Suprapubic skin (tissue), 4 donors: Measurements from ENCODE around the gene CLDN6. TPM values are rescaled to one million over a fixed set of nuclear protein-coding genes. Genes with fewer than 3 reads are reported as not detected.
"Not testable (repeated sequence)": the region's sequence is repeated elsewhere in the genome, so short reads cannot be mapped to it uniquely, and the experiment has no call there.

Source experiments
- DNase-seq, 2 donors: peaks; one replicate each; pipeline ENCODE4 v3.0.0-alpha.2; 2019; ENCODE audit warnings: low spot score in 2 of 2
- H3K27ac ChIP-seq: fragments of 200-600 bp; sonication (generic); one replicate; pipeline ENCODE4 v1.5.1; 2019
- H3K27me3 ChIP-seq: fragments of 200-600 bp; sonication (generic); one replicate; pipeline ENCODE4 v1.5.1; 2019
- H3K36me3 ChIP-seq: fragments of 200-600 bp; sonication (generic); one replicate; pipeline ENCODE4 v1.5.1; 2019
- H3K4me1 ChIP-seq: fragments of 200-600 bp; sonication (generic); one replicate; pipeline ENCODE4 v1.5.1; 2019
- H3K4me3 ChIP-seq: fragments of 200-600 bp; sonication (generic); one replicate; pipeline ENCODE4 v1.5.1; 2019; ENCODE audit warnings: mild to moderate bottlenecking
- H3K9me3 ChIP-seq: fragments of 200-600 bp; sonication (generic); one replicate; pipeline ENCODE4 v1.5.1; 2019
- EP300 ChIP-seq: sonication (generic); formaldehyde crosslinking; IDR thresholded peaks from one replicate; pipeline ENCODE4 v1.6.1; 2017; ENCODE audit warnings: antibody characterized with exemption
- POLR2A ChIP-seq, 2 donors: fragments of 450-650 bp; IDR thresholded peaks; one replicate each; pipeline ENCODE4 v1.6.1; 2017; ENCODE audit warnings: antibody characterized with exemption in 2 of 2, mild to moderate bottlenecking in 2 of 2, moderate library complexity in 2 of 2
- POLR2AphosphoS5 ChIP-seq, 3 donors: sonication (generic); formaldehyde crosslinking; IDR thresholded peaks; one replicate each; pipeline ENCODE4 v1.6.1; 2017; ENCODE audit warnings: antibody characterized with exemption in 3 of 3
- WGBS: methylation state at CpG from one replicate; pipeline ENCODE4 v1.1.5; 2018; 5-methylcytosine and 5-hydroxymethylcytosine counted together
- total RNA-seq, 4 donors: library from RNA; depleted of rRNA; stranded (reverse); fragments of >200 nt; gene quantifications; one replicate each; pipeline ENCODE4 v1.1.0, GENCODE V29; 2016
- TF ChIP-seq, protein P1 (sequence below), 2 donors: fragments of 200-600 bp in 1 of 2; fragments of 450-650 bp in 1 of 2; sonication (generic) in 1 of 2; IDR thresholded peaks; one replicate each; pipeline ENCODE4 v1.5.1; 2016 to 2019; ENCODE audit warnings: antibody characterized with exemption in 2 of 2, mild to moderate bottlenecking in 1 of 2, moderate library complexity in 1 of 2

CLDN6 gene
- total RNA-seq, 4 donors from 2014 or later, result not detected

DNA sequence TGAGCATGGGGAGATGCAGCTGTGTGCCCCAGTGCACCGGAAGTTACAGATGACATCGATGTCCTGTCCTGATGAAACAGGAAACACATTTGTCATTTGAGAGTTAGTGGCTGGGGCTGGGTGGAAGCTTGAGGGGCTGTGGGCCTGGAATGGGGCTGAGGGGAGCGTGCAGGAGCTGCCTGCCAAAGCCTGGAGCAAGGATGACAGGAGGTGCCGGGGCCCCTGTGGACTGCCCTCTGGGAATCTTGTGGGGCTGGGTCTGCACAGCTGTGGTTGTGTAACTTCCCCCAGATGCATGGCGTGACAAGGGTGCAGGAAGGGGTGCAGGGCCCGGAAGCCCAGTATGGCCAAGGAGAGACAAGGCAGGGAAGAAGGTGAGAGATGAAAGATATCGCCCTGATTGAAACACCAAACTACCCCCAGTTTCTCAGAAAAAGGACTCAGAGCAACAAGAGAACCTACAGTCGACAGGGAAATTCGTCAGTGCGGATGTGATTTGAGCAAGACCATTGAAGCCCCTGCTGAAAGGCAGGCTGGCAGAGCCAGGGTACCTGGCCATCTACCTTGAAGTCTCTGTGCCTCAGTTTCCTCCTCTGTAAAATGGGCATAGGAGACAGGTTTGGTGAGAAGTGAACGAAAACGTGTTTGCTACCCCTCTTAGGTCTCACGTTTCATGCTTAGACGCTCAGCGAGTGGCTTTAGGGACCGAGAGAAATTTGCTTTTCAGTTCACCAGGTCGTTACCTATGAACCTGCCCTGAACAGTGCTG lies 37.2 kb upstream of the CLDN6 start:
- WGBS, result 83% methylated on average over 17 of the region's 17 CpGs
- TF ChIP-seq EP300 (no peak), POLR2AphosphoS5 (IDR thresholded peaks at IDR 0.05) (no peak), POLR2A (IDR thresholded peaks at IDR 0.05) (no peak)
- TF ChIP-seq, protein P1, sequence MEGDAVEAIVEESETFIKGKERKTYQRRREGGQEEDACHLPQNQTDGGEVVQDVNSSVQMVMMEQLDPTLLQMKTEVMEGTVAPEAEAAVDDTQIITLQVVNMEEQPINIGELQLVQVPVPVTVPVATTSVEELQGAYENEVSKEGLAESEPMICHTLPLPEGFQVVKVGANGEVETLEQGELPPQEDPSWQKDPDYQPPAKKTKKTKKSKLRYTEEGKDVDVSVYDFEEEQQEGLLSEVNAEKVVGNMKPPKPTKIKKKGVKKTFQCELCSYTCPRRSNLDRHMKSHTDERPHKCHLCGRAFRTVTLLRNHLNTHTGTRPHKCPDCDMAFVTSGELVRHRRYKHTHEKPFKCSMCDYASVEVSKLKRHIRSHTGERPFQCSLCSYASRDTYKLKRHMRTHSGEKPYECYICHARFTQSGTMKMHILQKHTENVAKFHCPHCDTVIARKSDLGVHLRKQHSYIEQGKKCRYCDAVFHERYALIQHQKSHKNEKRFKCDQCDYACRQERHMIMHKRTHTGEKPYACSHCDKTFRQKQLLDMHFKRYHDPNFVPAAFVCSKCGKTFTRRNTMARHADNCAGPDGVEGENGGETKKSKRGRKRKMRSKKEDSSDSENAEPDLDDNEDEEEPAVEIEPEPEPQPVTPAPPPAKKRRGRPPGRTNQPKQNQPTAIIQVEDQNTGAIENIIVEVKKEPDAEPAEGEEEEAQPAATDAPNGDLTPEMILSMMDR (IDR thresholded peaks at IDR 0.05), result no peak
- H3K27ac ChIP-seq, result no peak overlapping the region
- no peaks in the 10 kb centered on the region for H3K36me3 ChIP-seq
- peaks cover 2% of the 10 kb centered on the region for H3K27me3 ChIP-seq
- H3K4me1 ChIP-seq, result peaks cover 19% of the 10 kb centered on the region
- H3K4me3 ChIP-seq, result no peak overlapping the region
- no peaks in the 10 kb centered on the region for H3K9me3 ChIP-seq
- no peak for DNase-seq

DNA sequence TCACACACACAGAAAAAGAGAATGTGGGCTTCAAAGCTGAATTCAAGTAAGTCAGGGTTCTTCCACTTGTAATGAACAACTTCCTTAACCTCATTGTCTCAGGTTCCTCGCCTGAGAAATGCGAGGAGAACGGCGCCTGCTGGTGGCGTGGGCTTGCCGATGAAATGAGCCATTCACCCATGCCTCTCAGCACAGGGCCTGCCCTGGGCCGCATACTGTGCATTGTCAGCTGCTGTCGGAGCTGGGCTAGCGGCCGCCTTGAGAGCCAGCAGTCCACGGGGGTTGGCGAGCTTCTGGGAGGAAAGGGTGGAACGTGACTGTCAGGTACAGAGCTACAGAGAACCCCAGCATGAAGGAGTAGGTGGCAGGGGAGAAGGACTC lies 35.3 kb upstream of the CLDN6 start:
- not testable (repeated sequence) for DNase-seq, H3K4me1 ChIP-seq, H3K27ac ChIP-seq, H3K36me3 ChIP-seq, H3K9me3 ChIP-seq, H3K4me3 ChIP-seq
- H3K27me3 ChIP-seq, result peaks cover 20% of the 10 kb centered on the region
- WGBS, result 91% methylated on average over 8 of the region's 13 CpGs

DNA sequence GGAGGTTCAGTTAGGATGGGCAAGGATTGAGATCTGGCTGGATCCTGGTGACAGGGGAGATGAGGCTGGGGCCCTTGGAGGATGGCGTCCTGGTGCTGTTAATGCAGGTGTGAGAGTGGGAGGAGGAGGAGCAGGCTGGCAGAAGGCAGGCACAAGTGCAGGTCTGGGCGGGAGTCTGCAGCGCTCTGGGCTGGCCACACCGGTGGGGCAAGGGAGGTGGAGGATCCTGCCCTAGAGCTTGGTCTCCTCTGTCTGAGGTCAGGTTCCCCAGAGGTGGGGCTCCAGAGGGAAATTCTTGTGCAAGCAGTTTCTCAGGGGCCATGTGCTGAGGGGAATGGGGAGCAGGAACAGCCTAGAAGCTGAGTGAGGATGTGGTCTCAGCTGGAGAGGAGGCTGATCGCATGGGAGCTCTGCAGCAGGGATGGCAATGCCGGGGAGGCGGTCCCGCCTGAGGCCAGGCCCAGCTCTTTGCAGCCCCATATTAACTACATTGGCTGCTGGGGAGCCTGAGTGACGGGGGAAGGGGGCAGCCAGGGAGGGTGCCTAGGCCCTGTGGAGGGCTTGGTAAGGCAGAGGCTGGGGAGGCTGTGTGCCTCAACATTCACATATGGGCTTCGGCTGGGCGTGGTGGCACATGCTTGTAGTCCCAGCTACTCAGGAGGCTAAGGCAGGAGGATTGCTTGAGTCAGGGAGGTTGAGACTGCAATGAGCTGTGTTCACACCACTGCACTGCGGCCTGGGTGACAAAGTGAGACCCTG lies 34.8 kb upstream of the CLDN6 start:
- DNase-seq, H3K4me3 ChIP-seq, H3K27ac ChIP-seq, H3K36me3 ChIP-seq, H3K9me3 ChIP-seq, H3K4me1 ChIP-seq: not testable (repeated sequence)
- H3K27me3 ChIP-seq, result peaks cover 26% of the 10 kb centered on the region
- WGBS, result 36% methylated on average over 4 of the region's 12 CpGs

DNA sequence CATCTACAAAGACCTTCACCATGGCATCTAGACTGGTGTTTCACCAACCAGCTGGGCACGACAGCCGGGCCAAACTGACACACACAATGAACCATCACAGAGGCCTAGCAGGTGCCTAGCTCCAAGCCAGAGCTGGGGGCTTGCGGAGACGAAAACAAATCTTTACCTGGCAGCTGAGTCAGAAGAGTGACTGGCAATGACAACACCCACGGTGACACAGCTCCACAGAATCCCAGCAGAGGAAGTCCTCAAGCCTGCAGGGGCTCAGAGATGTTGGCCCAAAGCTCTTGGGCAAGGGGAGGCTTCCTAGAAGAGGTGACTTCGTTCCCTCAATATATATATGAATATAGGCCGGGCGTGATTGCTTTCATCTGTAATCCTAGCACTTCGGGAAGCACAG lies 33.5 kb upstream of the CLDN6 start:
- Histone ChIP-seq H3K27ac (no peak overlapping the region), H3K9me3 (no peaks in the 10 kb centered on the region), H3K36me3 (no peaks in the 10 kb centered on the region), H3K4me3 (no peak overlapping the region), H3K27me3 (peaks cover 38% of the 10 kb centered on the region), H3K4me1 (peaks cover 10% of the 10 kb centered on the region)
- no peak for TF ChIP-seq EP300
- no peak for TF ChIP-seq POLR2A (IDR thresholded peaks at IDR 0.05)
- no peak for TF ChIP-seq POLR2AphosphoS5 (IDR thresholded peaks at IDR 0.05)
- TF ChIP-seq, protein P1 (IDR thresholded peaks at IDR 0.05), result no peak
- DNase-seq, result no peak
- WGBS, result 53% methylated on average over 9 of the region's 9 CpGs

DNA sequence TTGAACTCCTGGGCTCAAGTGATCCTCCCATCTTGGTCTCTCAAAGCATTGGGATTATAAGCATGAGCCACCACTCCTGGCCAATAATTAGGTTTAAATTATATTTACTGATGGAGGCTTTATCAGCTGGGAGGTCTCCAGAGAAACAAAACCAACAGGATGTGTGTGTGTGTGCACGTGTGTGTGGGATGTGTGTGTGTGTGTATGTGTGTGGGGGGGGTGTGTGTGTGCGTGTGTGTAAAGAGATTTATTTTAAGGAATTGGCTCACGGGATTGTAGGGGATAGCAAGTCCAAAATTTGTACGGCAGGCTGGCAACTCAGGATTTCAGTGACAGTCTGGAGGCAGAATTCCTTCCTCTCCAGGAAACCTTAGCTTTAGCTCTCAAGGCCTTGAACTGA lies 33.0 kb upstream of the CLDN6 start:
- WGBS, result 39% methylated on average over 4 of the region's 4 CpGs
- Histone ChIP-seq H3K27ac (no peak overlapping the region), H3K27me3 (peaks cover 43% of the 10 kb centered on the region), H3K36me3 (no peaks in the 10 kb centered on the region), H3K9me3 (no peaks in the 10 kb centered on the region), H3K4me3 (no peak overlapping the region), H3K4me1 (peaks cover 14% of the 10 kb centered on the region)
- no peak for DNase-seq
- no peak for TF ChIP-seq POLR2A (IDR thresholded peaks at IDR 0.05)
- TF ChIP-seq EP300, result no peak
- TF ChIP-seq, protein P1 (IDR thresholded peaks at IDR 0.05), result no peak
- TF ChIP-seq POLR2AphosphoS5 (IDR thresholded peaks at IDR 0.05), result no peak

DNA sequence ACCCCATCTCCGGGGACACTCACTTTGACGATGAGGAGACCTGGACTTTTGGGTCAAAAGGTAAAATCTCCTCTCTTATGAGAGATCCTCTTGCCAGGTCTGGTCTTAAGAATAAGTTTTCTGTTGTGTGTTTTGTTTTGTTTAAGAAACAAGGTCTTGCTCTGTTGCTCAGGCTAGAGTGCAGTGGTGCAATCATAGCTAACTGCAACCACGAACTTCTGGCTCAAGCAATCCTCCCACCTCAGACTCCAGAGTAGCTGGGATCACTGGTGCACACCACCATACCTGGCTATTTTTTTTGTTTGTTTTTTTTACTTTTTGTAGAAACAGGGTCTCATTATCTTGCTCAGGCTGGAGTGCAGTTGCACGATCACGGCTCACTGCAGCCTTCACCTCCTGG lies 32.5 kb upstream of the CLDN6 start:
- Histone ChIP-seq H3K27me3 (peaks cover 48% of the 10 kb centered on the region), H3K36me3 (no peaks in the 10 kb centered on the region), H3K4me3 (no peak overlapping the region), H3K27ac (no peak overlapping the region), H3K4me1 (peaks cover 20% of the 10 kb centered on the region), H3K9me3 (no peaks in the 10 kb centered on the region)
- WGBS, result 76% methylated on average over 5 of the region's 5 CpGs
- no peak for DNase-seq
- TF ChIP-seq EP300, result no peak
- TF ChIP-seq POLR2AphosphoS5 (IDR thresholded peaks at IDR 0.05), result no peak
- TF ChIP-seq POLR2A (IDR thresholded peaks at IDR 0.05), result no peak
- TF ChIP-seq, protein P1 (IDR thresholded peaks at IDR 0.05), result no peak
